ENCODE data around the gene SKIC2. TPM values are rescaled to one million over a fixed set of nuclear protein-coding genes. Genes with fewer than 3 reads are reported as not detected.
"Not testable (repeated sequence)": the region's sequence is repeated elsewhere in the genome, so short reads cannot be mapped to it uniquely, and the experiment has no call there.

SKIC2 gene
- total RNA-seq (10 to 100 TPM; 37.2 to 59.4 (median 51.5) TPM), polyA plus RNA-seq (10 to 100 TPM; 24.6 to 36.3 TPM)
- long read RNA-seq, donor 1, transcript SKIV2L-201 (28 exons, 3,894 nt), result major isoform, 18 of 63 reads
- long read RNA-seq, donor 1, partial matches to known transcripts, result 30 of 63 reads
- long read RNA-seq, donor 1, other reads (novel, unspliced or antisense), result 15 of 63 reads
- long read RNA-seq, donor 2, result 0 reads
- long read RNA-seq, donor 3, transcript SKIV2L-201 (28 exons, 3,894 nt), result major isoform, 24 of 66 reads
- long read RNA-seq, donor 3, partial matches to known transcripts, result 20 of 66 reads
- long read RNA-seq, donor 3, other reads (novel, unspliced or antisense), result 22 of 66 reads

- peaks cover 7% of the 10 kb centered on the region for H3K4me1 ChIP-seq (ENCODE audit: insufficient read depth)
- peak within 1 kb of the TSS; percentile 65 to 74 for H3K27ac ChIP-seq
- H3K36me3 ChIP-seq, result peaks cover 3% of the 10 kb centered on the region
- TF ChIP-seq, protein P1, sequence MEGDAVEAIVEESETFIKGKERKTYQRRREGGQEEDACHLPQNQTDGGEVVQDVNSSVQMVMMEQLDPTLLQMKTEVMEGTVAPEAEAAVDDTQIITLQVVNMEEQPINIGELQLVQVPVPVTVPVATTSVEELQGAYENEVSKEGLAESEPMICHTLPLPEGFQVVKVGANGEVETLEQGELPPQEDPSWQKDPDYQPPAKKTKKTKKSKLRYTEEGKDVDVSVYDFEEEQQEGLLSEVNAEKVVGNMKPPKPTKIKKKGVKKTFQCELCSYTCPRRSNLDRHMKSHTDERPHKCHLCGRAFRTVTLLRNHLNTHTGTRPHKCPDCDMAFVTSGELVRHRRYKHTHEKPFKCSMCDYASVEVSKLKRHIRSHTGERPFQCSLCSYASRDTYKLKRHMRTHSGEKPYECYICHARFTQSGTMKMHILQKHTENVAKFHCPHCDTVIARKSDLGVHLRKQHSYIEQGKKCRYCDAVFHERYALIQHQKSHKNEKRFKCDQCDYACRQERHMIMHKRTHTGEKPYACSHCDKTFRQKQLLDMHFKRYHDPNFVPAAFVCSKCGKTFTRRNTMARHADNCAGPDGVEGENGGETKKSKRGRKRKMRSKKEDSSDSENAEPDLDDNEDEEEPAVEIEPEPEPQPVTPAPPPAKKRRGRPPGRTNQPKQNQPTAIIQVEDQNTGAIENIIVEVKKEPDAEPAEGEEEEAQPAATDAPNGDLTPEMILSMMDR (IDR thresholded peaks at IDR 0.05), result no peak
- peak; percentile 69 for TF ChIP-seq EP300 (IDR thresholded peaks at IDR 0.05)
- TF ChIP-seq POLR2A (IDR thresholded peaks at IDR 0.05), result peak; percentile 55
- DNase-seq, result peak; percentile 98 to 100 (median 98)
- peak within 1 kb of the TSS; percentile 96 for H3K4me3 ChIP-seq
- no peaks in the 10 kb centered on the region for H3K27me3 ChIP-seq
- 0 to 1% (median 1%) methylated on average over 50 to 59 of the region's 59 CpGs for WGBS, 3 donors
- intact Hi-C loops (cut with DNase I), result loop anchor here in 2 of 4 donors (10.0 kb wide), 1 partner anchor 54 kb away; the partner anchor contains the start of gene ZBTB12 (in 2 of the 2)
- no peaks in the 10 kb centered on the region for H3K9me3 ChIP-seq
These were observed at the start of gene SKIC2, which contains the start of gene NELFE for GRCh38 chr6:31958741-31959739. Gene SKIC2 (plus strand): TSS chr6:31959175. CDS start chr6:31959193, 18 bp downstream. Gene NELFE (minus strand): TSS chr6:31958971. CDS start chr6:31958446, 525 bp downstream.

DNA sequence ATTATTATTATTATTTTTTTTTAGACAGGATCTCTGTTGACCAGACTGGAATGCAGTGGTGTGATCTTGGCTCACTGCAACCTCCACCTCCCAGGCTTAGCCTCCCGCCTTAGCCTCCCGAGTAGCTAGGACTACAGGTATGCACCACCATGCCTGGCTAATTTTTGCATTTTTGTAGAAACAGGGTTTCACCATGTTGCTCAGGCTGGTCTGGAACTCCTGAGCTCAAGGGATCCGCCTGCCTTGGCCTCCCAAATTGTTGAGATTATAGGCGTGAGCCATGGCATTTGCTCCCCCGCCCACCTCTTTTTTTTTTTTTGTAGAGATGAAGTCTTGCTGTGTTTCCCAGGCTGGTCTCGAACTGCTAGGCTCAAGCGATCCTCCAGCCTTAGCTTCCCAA is 49.7 kb upstream of the SKIC2 start:
- H3K9me3 ChIP-seq; H3K27me3 ChIP-seq; H3K4me1 ChIP-seq (ENCODE audit: insufficient read depth); H3K27ac ChIP-seq; DNase-seq; H3K4me3 ChIP-seq; H3K36me3 ChIP-seq: not testable (repeated sequence)
- intact Hi-C loops (cut with DNase I), result loop anchor here in 3 of 4 donors (5.0 to 10.0 kb wide), 3 partner anchors 43 to 206 kb away; partner anchors contain the start of genes NELFE (in 2 of the 3) and SKIC2 (in 2 of the 3)
- 67% methylated on average over 7 of the region's 7 CpGs for WGBS, 3 donors

DNA sequence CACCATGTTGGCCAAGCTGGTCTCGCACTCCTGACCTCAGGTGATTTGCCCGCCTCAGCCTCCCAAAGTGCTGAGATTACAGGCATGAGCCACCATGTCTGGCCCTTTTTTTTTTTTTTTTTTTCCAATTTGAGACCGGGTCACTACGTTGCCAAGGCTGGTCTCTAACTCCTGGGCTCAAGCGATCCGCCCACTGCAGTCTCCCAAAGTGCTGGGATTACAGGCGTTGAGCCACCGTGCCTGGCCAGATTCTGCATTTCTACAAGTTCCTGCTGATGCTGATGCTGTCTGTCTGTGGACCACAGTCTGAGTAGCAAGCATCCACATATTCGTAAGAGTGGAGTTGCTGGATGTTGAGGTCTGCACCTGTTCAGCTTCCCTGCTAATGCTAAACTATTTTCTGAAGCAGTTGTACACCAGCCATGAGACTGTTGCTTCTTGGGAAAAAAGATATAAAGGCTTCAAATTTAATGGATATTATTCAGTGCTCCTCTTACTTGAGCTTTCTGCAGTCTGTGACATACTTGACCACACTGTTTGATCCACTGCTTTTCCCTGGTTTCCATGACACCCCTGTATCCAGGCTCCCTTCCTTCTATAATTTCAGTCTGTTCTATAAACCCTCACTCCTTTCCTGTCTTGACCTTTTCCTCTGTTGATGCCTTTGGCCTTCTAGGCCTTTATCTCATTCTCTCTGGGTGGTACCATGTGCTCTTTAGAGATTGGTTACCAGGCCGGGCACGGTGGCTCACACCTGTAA is 47.0 kb upstream of the SKIC2 start:
- no peaks in the 10 kb centered on the region for H3K27me3 ChIP-seq
- intact Hi-C loops (cut with DNase I), result no loop called here
- H3K36me3 ChIP-seq, result no peaks in the 10 kb centered on the region
- no peak overlapping the region for H3K4me3 ChIP-seq
- peaks cover 1% of the 10 kb centered on the region for H3K4me1 ChIP-seq (ENCODE audit: insufficient read depth)
- no peaks in the 10 kb centered on the region for H3K9me3 ChIP-seq
- DNase-seq, result no peak
- no peak for TF ChIP-seq POLR2A (IDR thresholded peaks at IDR 0.05)
- TF ChIP-seq, protein P1 (IDR thresholded peaks at IDR 0.05), result no peak
- no peak for TF ChIP-seq EP300 (IDR thresholded peaks at IDR 0.05)
- 66 to 69% (median 68%) methylated on average over 11 of the region's 11 CpGs for WGBS, 3 donors
- no peak overlapping the region for H3K27ac ChIP-seq

GRCh38 chr6:31915351-31915750 is 43.6 kb upstream of the SKIC2 start:
- TF ChIP-seq POLR2A (IDR thresholded peaks at IDR 0.05), result no peak
- no peak for TF ChIP-seq EP300 (IDR thresholded peaks at IDR 0.05)
- TF ChIP-seq, protein P1 (IDR thresholded peaks at IDR 0.05), result no peak
- H3K4me3 ChIP-seq, result no peak overlapping the region
- no peak for DNase-seq
- H3K9me3 ChIP-seq, result no peaks in the 10 kb centered on the region
- H3K27ac ChIP-seq, result no peak overlapping the region
- peaks cover 1% of the 10 kb centered on the region for H3K4me1 ChIP-seq (ENCODE audit: insufficient read depth)
- no peaks in the 10 kb centered on the region for H3K36me3 ChIP-seq
- H3K27me3 ChIP-seq, result no peaks in the 10 kb centered on the region
- intact Hi-C loops (cut with DNase I), result no loop called here
